GM18873 (cell line): Measurements from ENCODE around the gene NTNG1.

Experiments used
- ATAC-seq: cut with Tn5 transposase; IDR thresholded peaks from one replicate; pipeline ENCODE4 v1.9.1; 2021; ENCODE audit warnings: mild to moderate bottlenecking, moderate library complexity, moderate number of reproducible peaks; ENCODE audit not compliant: unreplicated experiment, low FRiP score

The NTNG1 gene

GRCh38 chr1:107378866-107379265 lies 238.0 kb downstream of the NTNG1 start:
- ATAC-seq, result no peak

GRCh38 chr1:107379826-107380225 lies 239.0 kb downstream of the NTNG1 start:
- ATAC-seq, result no peak

GRCh38 chr1:107389410-107390396 lies 248.9 kb downstream of the NTNG1 start:
- ATAC-seq, result no peak

GRCh38 chr1:107394301-107394700 lies 253.5 kb downstream of the NTNG1 start:
- no peak for ATAC-seq

- ATAC-seq, result no peak
Measured at GRCh38 chr1:107401704-107402103, 260.9 kb downstream of the NTNG1 start.

- ATAC-seq, result no peak
Measured at GRCh38 chr1:107404756-107405155, 263.9 kb downstream of the NTNG1 start.

GRCh38 chr1:107405236-107405635 lies 264.4 kb downstream of the NTNG1 start:
- no peak for ATAC-seq

- no peak for ATAC-seq
Measured at GRCh38 chr1:107407011-107407410, 266.2 kb downstream of the NTNG1 start.

- no peak for ATAC-seq
Measured at GRCh38 chr1:107413546-107413945, 272.7 kb downstream of the NTNG1 start.

GRCh38 chr1:107413951-107414350 lies 273.1 kb downstream of the NTNG1 start:
- ATAC-seq, result no peak

- ATAC-seq, result no peak
Measured at GRCh38 chr1:107414550-107414949, 273.7 kb downstream of the NTNG1 start.

- ATAC-seq, result no peak
Measured at GRCh38 chr1:107415241-107415640, 274.4 kb downstream of the NTNG1 start.

- no peak for ATAC-seq
Measured at GRCh38 chr1:107419003-107419402, 278.2 kb downstream of the NTNG1 start.

- no peak for ATAC-seq
Measured at GRCh38 chr1:107422901-107423300, 282.1 kb downstream of the NTNG1 start.

GRCh38 chr1:107430540-107431228 lies 289.8 kb downstream of the NTNG1 start:
- ATAC-seq, result peak; percentile 92

GRCh38 chr1:107432108-107432507 lies 291.3 kb downstream of the NTNG1 start:
- ATAC-seq, result no peak

GRCh38 chr1:107433068-107433467 lies 292.2 kb downstream of the NTNG1 start:
- no peak for ATAC-seq

- ATAC-seq, result no peak
Measured at GRCh38 chr1:107433635-107434360, 293.0 kb downstream of the NTNG1 start.

- no peak for ATAC-seq
Measured at GRCh38 chr1:107434361-107434693, 293.5 kb downstream of the NTNG1 start.

- ATAC-seq, result no peak
Measured at GRCh38 chr1:107436552-107437241, 295.9 kb downstream of the NTNG1 start.
